GM23338 (cell line): Measurements from ENCODE around the gene ANKRD44. TPM values are rescaled to one million over a fixed set of nuclear protein-coding genes. Genes with fewer than 3 reads are reported as not detected.

Experiments
- ATAC-seq: fragments of 200-7000 bp; cut with Tn5 transposase; 3 replicates; pipeline ENCODE4 v1.9.1; 2020
- DNase-seq: peaks from one replicate; pipeline ENCODE4 v3.0.0-alpha.2; 2015; ENCODE audit warnings: low spot score
- H2AFZ ChIP-seq: fragments of 200-600 bp; sonication (generic); 2 replicates; pipeline ENCODE4 v1.8.0; 2016; ENCODE audit warnings: antibody characterized with exemption, mild to moderate bottlenecking, moderate library complexity
- H3F3A ChIP-seq: fragments of 200-600 bp; sonication (generic); replicated peaks from 2 replicates; pipeline ENCODE4 v1.8.0; 2017; ENCODE audit warnings: antibody characterized with exemption, mixed run types, low read depth
- H3K27ac ChIP-seq: fragments of 200-600 bp; sonication (generic); 2 replicates; pipeline ENCODE4 v1.6.1; 2016; ENCODE audit warnings: low read depth
- H3K27me3 ChIP-seq: fragments of 200-600 bp; sonication (generic); 2 replicates; pipeline ENCODE4 v1.8.0; 2016; ENCODE audit warnings: mild to moderate bottlenecking, mixed run types, moderate library complexity; ENCODE audit not compliant: insufficient read depth
- H3K36me3 ChIP-seq: fragments of 200-600 bp; sonication (generic); 2 replicates; pipeline ENCODE4 v1.8.0; 2016; ENCODE audit warnings: mild to moderate bottlenecking; ENCODE audit not compliant: insufficient read depth
- H3K4me1 ChIP-seq: fragments of 200-600 bp; sonication (generic); 2 replicates; pipeline ENCODE4 v1.8.0; 2016; ENCODE audit warnings: mild to moderate bottlenecking, moderate library complexity; ENCODE audit not compliant: insufficient read depth
- H3K4me2 ChIP-seq: fragments of 200-600 bp; sonication (generic); 2 replicates; pipeline ENCODE4 v1.7.1; 2017; ENCODE audit warnings: mixed run types
- H3K4me3 ChIP-seq: fragments of 200-600 bp; sonication (generic); 2 replicates; pipeline ENCODE4 v1.6.1; 2016; ENCODE audit warnings: mixed run types
- H3K79me2 ChIP-seq: fragments of 200-600 bp; sonication (generic); replicated peaks from 2 replicates; pipeline ENCODE4 v1.8.0; 2017; ENCODE audit warnings: mild to moderate bottlenecking; ENCODE audit not compliant: insufficient read depth
- H3K9me2 ChIP-seq: fragments of 200-600 bp; sonication (generic); 2 replicates; pipeline ENCODE4 v1.8.0; 2017; ENCODE audit not compliant: insufficient read depth
- H4K20me1 ChIP-seq: fragments of 200-600 bp; sonication (generic); replicated peaks from 2 replicates; pipeline ENCODE4 v1.8.0; 2017; ENCODE audit warnings: mild to moderate bottlenecking; ENCODE audit not compliant: insufficient read depth
- H3K27ac Mint-ChIP-seq: 2 replicates; pipeline ENCODE4 v1.8.0; 2020; ENCODE audit warnings: inconsistent platforms, mild to moderate bottlenecking, moderate library complexity, mixed read lengths
- H3K27me3 Mint-ChIP-seq: 3 replicates; pipeline ENCODE4 v1.8.0; 2022; ENCODE audit warnings: low read depth, mild to moderate bottlenecking, moderate library complexity, mixed read lengths, inconsistent platforms; ENCODE audit not compliant: insufficient read depth, poor library complexity
- H3K36me3 Mint-ChIP-seq: 3 replicates; pipeline ENCODE4 v1.8.0; 2021; ENCODE audit warnings: low read depth, mild to moderate bottlenecking, inconsistent platforms, moderate library complexity, mixed read lengths
- H3K4me1 Mint-ChIP-seq: 3 replicates; pipeline ENCODE4 v1.8.0; 2020; ENCODE audit warnings: mild to moderate bottlenecking, inconsistent platforms, mixed read lengths
- H3K4me3 Mint-ChIP-seq: 3 replicates; pipeline ENCODE4 v1.8.0; 2021; ENCODE audit warnings: moderate library complexity, mild to moderate bottlenecking, inconsistent platforms, mixed read lengths
- H3K9me3 Mint-ChIP-seq: 3 replicates; pipeline ENCODE4 v1.8.0; 2020; ENCODE audit warnings: moderate library complexity, mild to moderate bottlenecking, inconsistent platforms, mixed read lengths
- CREB1 ChIP-seq: fragments of 250-450 bp; sonication (Bioruptor Pico); IDR thresholded peaks from 2 replicates; pipeline ENCODE4 v1.5.0; 2020; ENCODE audit warnings: low read depth, mild to moderate bottlenecking, moderate library complexity
- EZH2 ChIP-seq: fragments of 200-600 bp; sonication (generic); IDR thresholded peaks from one replicate; pipeline ENCODE4 v1.8.0; 2017; ENCODE audit warnings: antibody characterized with exemption, mild to moderate bottlenecking, low read depth; ENCODE audit not compliant: unreplicated experiment
- EZH2phosphoT487 ChIP-seq: fragments of 200-600 bp; sonication (generic); IDR thresholded peaks from one replicate; pipeline ENCODE4 v1.8.1; 2018; ENCODE audit warnings: antibody characterized with exemption; ENCODE audit not compliant: unreplicated experiment
- JUNB ChIP-seq: IDR thresholded peaks from one replicate; pipeline ENCODE4 v1.6.1; 2016; ENCODE audit warnings: antibody characterized with exemption; ENCODE audit not compliant: unreplicated experiment
- NANOG ChIP-seq: IDR thresholded peaks from 2 replicates; pipeline ENCODE4 v1.6.1; 2016; ENCODE audit warnings: antibody characterized with exemption, borderline replicate concordance
- POLR2AphosphoS5 ChIP-seq: IDR thresholded peaks from 2 replicates; pipeline ENCODE4 v1.6.1; 2016; ENCODE audit warnings: antibody characterized with exemption, low read depth
- STAT1 ChIP-seq: IDR thresholded peaks from one replicate; pipeline ENCODE4 v1.6.1; 2016; ENCODE audit warnings: antibody characterized with exemption; ENCODE audit not compliant: unreplicated experiment
- ZNF114 ChIP-seq: fragments of 250-450 bp; sonication (Bioruptor Pico); IDR thresholded peaks from 2 replicates; pipeline ENCODE4 v1.5.0; 2020; ENCODE audit warnings: mild to moderate bottlenecking, moderate library complexity
- ZNF331 ChIP-seq: fragments of 250-450 bp; sonication (Bioruptor Pico); IDR thresholded peaks from 2 replicates; pipeline ENCODE4 v1.5.0; 2020; ENCODE audit warnings: low read depth, mild to moderate bottlenecking, moderate library complexity
- polyA plus RNA-seq: library from polyadenylated mRNA; unstranded; fragments of >200 nt; fragmentation: Nextera tagmentation; extraction: Ambion mirVana; gene quantifications from 2 replicates; pipeline ENCODE4 v1.2.1, GENCODE V29; 2016
- total RNA-seq: library from RNA; depleted of rRNA; stranded (reverse); fragments of >200 nt; shearing (Covaris generic); gene quantifications from 2 replicates; pipeline ENCODE4 v1.2.3, GENCODE V29; 2014
- TF ChIP-seq, protein P1 (sequence below), 2 experiments: fragments of 200-600 bp in 1 of 2; sonication (generic) in 1 of 2; conservative IDR thresholded peaks; 2 replicates each; pipeline versions ENCODE4 v1.5.1 to v1.6.1; 2016 to 2017; ENCODE audit warnings: antibody characterized with exemption in 2 of 2, low read depth in 2 of 2, mild to moderate bottlenecking in 2 of 2, moderate library complexity in 1 of 2
- TF ChIP-seq, protein P2 (sequence below): IDR thresholded peaks from one replicate; pipeline ENCODE4 v1.6.1; 2018; ENCODE audit warnings: antibody characterized with exemption; ENCODE audit not compliant: unreplicated experiment
- TF ChIP-seq, protein P3 (sequence below): fragments of 250-450 bp; sonication (Bioruptor Pico); IDR thresholded peaks from 2 replicates; pipeline ENCODE4 v1.5.0; 2020; ENCODE audit warnings: mild to moderate bottlenecking, moderate library complexity
- TF ChIP-seq, protein P4 (sequence below): IDR thresholded peaks from 2 replicates; pipeline ENCODE4 v1.6.1; 2016; ENCODE audit warnings: antibody characterized with exemption

ANKRD44 gene
- total and polyA plus RNA-seq, 2 experiments from 2014 or later, result 0.44 to 0.56 TPM

DNA sequence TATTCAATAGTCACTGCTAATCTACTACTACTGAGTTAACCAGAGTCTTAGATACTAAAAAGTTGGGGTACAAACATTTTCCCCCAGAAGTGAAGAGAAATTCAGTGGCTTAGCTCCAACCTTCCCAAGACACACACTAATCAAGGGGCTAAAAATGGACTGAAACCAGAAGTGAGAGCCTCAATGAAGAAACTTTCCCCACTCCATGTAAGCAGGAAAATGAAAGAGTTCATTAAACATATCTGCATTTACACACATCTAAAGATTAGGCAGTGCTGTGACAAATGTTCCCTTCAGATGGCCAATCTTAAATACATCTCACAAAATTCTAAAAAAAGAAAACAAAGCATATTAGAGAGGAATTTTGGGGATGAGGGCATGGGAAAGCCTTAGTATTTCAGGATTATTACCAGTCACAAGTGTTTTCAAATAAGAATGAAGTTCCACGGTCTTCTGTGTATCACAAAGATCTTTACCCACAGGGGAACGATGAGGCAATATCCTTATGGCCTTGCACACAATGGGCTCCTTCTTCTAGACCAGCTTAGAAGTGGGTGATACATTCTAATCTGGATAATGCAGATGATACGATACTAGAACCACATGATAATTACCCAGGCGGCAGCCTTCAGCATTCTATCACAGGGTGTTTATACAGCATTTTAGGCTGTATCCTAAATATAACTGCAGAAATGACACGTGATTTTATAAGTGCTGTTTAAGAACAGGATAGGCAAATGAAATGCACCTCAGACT, 17.1 kb downstream of the ANKRD44 start:
- no peaks in the 10 kb centered on the region for H3K4me1 ChIP-seq
- H2AFZ ChIP-seq, result no peak overlapping the region
- no peak for ATAC-seq
- TF ChIP-seq NANOG, result no peak
- no peak for TF ChIP-seq POLR2AphosphoS5
- no peak for TF ChIP-seq CREB1
- TF ChIP-seq, protein P1, sequence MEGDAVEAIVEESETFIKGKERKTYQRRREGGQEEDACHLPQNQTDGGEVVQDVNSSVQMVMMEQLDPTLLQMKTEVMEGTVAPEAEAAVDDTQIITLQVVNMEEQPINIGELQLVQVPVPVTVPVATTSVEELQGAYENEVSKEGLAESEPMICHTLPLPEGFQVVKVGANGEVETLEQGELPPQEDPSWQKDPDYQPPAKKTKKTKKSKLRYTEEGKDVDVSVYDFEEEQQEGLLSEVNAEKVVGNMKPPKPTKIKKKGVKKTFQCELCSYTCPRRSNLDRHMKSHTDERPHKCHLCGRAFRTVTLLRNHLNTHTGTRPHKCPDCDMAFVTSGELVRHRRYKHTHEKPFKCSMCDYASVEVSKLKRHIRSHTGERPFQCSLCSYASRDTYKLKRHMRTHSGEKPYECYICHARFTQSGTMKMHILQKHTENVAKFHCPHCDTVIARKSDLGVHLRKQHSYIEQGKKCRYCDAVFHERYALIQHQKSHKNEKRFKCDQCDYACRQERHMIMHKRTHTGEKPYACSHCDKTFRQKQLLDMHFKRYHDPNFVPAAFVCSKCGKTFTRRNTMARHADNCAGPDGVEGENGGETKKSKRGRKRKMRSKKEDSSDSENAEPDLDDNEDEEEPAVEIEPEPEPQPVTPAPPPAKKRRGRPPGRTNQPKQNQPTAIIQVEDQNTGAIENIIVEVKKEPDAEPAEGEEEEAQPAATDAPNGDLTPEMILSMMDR (conservative IDR thresholded peaks at IDR 0.05; ENCODE audit: low read depth in 2 of 2), result no peak
- TF ChIP-seq ZNF331, result no peak
- no peak for TF ChIP-seq STAT1
- no peak for TF ChIP-seq JUNB
- TF ChIP-seq, protein P2, sequence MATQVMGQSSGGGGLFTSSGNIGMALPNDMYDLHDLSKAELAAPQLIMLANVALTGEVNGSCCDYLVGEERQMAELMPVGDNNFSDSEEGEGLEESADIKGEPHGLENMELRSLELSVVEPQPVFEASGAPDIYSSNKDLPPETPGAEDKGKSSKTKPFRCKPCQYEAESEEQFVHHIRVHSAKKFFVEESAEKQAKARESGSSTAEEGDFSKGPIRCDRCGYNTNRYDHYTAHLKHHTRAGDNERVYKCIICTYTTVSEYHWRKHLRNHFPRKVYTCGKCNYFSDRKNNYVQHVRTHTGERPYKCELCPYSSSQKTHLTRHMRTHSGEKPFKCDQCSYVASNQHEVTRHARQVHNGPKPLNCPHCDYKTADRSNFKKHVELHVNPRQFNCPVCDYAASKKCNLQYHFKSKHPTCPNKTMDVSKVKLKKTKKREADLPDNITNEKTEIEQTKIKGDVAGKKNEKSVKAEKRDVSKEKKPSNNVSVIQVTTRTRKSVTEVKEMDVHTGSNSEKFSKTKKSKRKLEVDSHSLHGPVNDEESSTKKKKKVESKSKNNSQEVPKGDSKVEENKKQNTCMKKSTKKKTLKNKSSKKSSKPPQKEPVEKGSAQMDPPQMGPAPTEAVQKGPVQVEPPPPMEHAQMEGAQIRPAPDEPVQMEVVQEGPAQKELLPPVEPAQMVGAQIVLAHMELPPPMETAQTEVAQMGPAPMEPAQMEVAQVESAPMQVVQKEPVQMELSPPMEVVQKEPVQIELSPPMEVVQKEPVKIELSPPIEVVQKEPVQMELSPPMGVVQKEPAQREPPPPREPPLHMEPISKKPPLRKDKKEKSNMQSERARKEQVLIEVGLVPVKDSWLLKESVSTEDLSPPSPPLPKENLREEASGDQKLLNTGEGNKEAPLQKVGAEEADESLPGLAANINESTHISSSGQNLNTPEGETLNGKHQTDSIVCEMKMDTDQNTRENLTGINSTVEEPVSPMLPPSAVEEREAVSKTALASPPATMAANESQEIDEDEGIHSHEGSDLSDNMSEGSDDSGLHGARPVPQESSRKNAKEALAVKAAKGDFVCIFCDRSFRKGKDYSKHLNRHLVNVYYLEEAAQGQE, result no peak
- TF ChIP-seq, protein P3, sequence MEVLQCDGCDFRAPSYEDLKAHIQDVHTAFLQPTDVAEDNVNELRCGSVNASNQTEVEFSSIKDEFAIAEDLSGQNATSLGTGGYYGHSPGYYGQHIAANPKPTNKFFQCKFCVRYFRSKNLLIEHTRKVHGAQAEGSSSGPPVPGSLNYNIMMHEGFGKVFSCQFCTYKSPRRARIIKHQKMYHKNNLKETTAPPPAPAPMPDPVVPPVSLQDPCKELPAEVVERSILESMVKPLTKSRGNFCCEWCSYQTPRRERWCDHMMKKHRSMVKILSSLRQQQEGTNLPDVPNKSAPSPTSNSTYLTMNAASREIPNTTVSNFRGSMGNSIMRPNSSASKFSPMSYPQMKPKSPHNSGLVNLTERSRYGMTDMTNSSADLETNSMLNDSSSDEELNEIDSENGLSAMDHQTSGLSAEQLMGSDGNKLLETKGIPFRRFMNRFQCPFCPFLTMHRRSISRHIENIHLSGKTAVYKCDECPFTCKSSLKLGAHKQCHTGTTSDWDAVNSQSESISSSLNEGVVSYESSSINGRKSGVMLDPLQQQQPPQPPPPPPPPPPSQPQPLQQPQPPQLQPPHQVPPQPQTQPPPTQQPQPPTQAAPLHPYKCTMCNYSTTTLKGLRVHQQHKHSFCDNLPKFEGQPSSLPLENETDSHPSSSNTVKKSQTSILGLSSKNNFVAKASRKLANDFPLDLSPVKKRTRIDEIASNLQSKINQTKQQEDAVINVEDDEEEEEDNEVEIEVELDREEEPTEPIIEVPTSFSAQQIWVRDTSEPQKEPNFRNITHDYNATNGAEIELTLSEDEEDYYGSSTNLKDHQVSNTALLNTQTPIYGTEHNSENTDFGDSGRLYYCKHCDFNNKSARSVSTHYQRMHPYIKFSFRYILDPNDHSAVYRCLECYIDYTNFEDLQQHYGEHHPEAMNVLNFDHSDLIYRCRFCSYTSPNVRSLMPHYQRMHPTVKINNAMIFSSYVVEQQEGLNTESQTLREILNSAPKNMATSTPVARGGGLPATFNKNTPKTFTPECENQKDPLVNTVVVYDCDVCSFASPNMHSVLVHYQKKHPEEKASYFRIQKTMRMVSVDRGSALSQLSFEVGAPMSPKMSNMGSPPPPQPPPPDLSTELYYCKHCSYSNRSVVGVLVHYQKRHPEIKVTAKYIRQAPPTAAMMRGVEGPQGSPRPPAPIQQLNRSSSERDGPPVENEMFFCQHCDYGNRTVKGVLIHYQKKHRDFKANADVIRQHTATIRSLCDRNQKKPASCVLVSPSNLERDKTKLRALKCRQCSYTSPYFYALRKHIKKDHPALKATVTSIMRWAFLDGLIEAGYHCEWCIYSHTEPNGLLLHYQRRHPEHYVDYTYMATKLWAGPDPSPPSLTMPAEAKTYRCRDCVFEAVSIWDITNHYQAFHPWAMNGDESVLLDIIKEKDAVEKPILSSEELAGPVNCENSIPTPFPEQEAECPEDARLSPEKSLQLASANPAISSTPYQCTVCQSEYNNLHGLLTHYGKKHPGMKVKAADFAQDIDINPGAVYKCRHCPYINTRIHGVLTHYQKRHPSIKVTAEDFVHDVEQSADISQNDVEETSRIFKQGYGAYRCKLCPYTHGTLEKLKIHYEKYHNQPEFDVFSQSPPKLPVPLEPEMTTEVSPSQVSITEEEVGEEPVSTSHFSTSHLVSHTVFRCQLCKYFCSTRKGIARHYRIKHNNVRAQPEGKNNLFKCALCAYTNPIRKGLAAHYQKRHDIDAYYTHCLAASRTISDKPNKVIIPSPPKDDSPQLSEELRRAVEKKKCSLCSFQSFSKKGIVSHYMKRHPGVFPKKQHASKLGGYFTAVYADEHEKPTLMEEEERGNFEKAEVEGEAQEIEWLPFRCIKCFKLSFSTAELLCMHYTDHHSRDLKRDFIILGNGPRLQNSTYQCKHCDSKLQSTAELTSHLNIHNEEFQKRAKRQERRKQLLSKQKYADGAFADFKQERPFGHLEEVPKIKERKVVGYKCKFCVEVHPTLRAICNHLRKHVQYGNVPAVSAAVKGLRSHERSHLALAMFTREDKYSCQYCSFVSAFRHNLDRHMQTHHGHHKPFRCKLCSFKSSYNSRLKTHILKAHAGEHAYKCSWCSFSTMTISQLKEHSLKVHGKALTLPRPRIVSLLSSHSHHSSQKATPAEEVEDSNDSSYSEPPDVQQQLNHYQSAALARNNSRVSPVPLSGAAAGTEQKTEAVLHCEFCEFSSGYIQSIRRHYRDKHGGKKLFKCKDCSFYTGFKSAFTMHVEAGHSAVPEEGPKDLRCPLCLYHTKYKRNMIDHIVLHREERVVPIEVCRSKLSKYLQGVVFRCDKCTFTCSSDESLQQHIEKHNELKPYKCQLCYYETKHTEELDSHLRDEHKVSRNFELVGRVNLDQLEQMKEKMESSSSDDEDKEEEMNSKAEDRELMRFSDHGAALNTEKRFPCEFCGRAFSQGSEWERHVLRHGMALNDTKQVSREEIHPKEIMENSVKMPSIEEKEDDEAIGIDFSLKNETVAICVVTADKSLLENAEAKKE (CRISPR knock-in tag), result no peak
- TF ChIP-seq, protein P4, sequence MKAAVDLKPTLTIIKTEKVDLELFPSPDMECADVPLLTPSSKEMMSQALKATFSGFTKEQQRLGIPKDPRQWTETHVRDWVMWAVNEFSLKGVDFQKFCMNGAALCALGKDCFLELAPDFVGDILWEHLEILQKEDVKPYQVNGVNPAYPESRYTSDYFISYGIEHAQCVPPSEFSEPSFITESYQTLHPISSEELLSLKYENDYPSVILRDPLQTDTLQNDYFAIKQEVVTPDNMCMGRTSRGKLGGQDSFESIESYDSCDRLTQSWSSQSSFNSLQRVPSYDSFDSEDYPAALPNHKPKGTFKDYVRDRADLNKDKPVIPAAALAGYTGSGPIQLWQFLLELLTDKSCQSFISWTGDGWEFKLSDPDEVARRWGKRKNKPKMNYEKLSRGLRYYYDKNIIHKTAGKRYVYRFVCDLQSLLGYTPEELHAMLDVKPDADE, result no peak
- no peak for TF ChIP-seq EZH2
- TF ChIP-seq ZNF114 (CRISPR knock-in tag), result no peak
- TF ChIP-seq EZH2phosphoT487, result no peak
- H3K4me2 ChIP-seq, result no peak overlapping the region
- no peak overlapping the region for H3K27ac Mint-ChIP-seq
- H3K36me3 ChIP-seq, result no peaks in the 10 kb centered on the region
- no peaks in the 10 kb centered on the region for H3K9me2 ChIP-seq
- H3F3A ChIP-seq, result no peaks in the 10 kb centered on the region
- no peak overlapping the region for H3K4me3 ChIP-seq
- H3K4me1 Mint-ChIP-seq, result no peaks in the 10 kb centered on the region
- H3K27me3 Mint-ChIP-seq, result no peaks in the 10 kb centered on the region
- no peak for DNase-seq
- H3K4me3 Mint-ChIP-seq, result no peak overlapping the region
- no peaks in the 10 kb centered on the region for H3K27me3 ChIP-seq
- peaks cover 4% of the 10 kb centered on the region; the same call in 1 of the 3 replicates for H3K9me3 Mint-ChIP-seq
- no peaks in the 10 kb centered on the region for H4K20me1 ChIP-seq
- H3K27ac ChIP-seq, result no peak overlapping the region
- no peaks in the 10 kb centered on the region for H3K36me3 Mint-ChIP-seq
- no peaks in the 10 kb centered on the region for H3K79me2 ChIP-seq
